MM.1S (cell line): Measurements from ENCODE around the gene COL18A1.

Source experiments
- DNase-seq: peaks from one replicate; pipeline ENCODE4 v3.0.0-alpha.2; 2015
- H2AFZ ChIP-seq: fragments of 300-600 bp; sonication (generic); 2 replicates; pipeline ENCODE4 v1.6.0; 2016; ENCODE audit warnings: antibody characterized with exemption, low read length
- H3F3A ChIP-seq: fragments of 300-600 bp; sonication (generic); 2 replicates; pipeline ENCODE4 v1.6.1; 2016; ENCODE audit warnings: mild to moderate bottlenecking, antibody characterized with exemption, low read length, moderate library complexity, mixed read lengths; ENCODE audit not compliant: insufficient read depth
- H3K27ac ChIP-seq: fragments of 300-600 bp; sonication (generic); 2 replicates; pipeline ENCODE4 v1.5.1; 2016; ENCODE audit warnings: mild to moderate bottlenecking, low read length
- H3K27me3 ChIP-seq: fragments of 300-600 bp; sonication (generic); replicated peaks from 2 replicates; pipeline ENCODE4 v1.6.0; 2016; ENCODE audit warnings: low read length; ENCODE audit not compliant: insufficient read depth
- H3K36me3 ChIP-seq: fragments of 300-600 bp; sonication (generic); replicated peaks from 2 replicates; pipeline ENCODE4 v1.6.1; 2016; ENCODE audit warnings: mild to moderate bottlenecking, low read length, mixed read lengths; ENCODE audit not compliant: insufficient read depth
- H3K4me1 ChIP-seq: fragments of 300-600 bp; sonication (generic); 2 replicates; pipeline ENCODE4 v1.6.1; 2016; ENCODE audit warnings: low read length, mixed read lengths
- H3K4me2 ChIP-seq: fragments of 300-600 bp; sonication (generic); 2 replicates; pipeline ENCODE4 v1.6.0; 2016; ENCODE audit warnings: low read depth, low read length
- H3K4me3 ChIP-seq: fragments of 300-600 bp; sonication (generic); 2 replicates; pipeline ENCODE4 v1.5.1; 2016; ENCODE audit warnings: low read length, mixed read lengths
- H3K79me2 ChIP-seq: fragments of 300-600 bp; sonication (generic); 2 replicates; pipeline ENCODE4 v1.6.1; 2016; ENCODE audit warnings: mixed run types, low read length, mixed read lengths
- H3K9ac ChIP-seq: fragments of 300-600 bp; sonication (generic); 2 replicates; pipeline ENCODE4 v1.6.1; 2016; ENCODE audit warnings: low read length, mixed read lengths
- H3K9me2 ChIP-seq: fragments of 300-600 bp; sonication (generic); replicated peaks from 2 replicates; pipeline ENCODE4 v1.6.1; 2016; ENCODE audit warnings: mild to moderate bottlenecking, low read length, mixed read lengths; ENCODE audit not compliant: insufficient read depth
- H3K9me3 ChIP-seq: fragments of 300-600 bp; sonication (generic); replicated peaks from 2 replicates; pipeline ENCODE4 v1.6.1; 2016; ENCODE audit warnings: mild to moderate bottlenecking, low read length, mixed read lengths; ENCODE audit not compliant: insufficient read depth
- H4K20me1 ChIP-seq: fragments of 300-600 bp; sonication (generic); 2 replicates; pipeline ENCODE4 v1.6.1; 2016; ENCODE audit warnings: mild to moderate bottlenecking, low read length, moderate library complexity, mixed read lengths; ENCODE audit not compliant: insufficient read depth
- CTCF ChIP-seq: fragments of 300-600 bp; sonication (generic); IDR thresholded peaks from 2 replicates; pipeline ENCODE4 v1.5.1; 2016; ENCODE audit warnings: antibody characterized with exemption, low read length, mixed read lengths
- EZH2 ChIP-seq: fragments of 300-600 bp; sonication (generic); optimal IDR thresholded peaks from 2 replicates; pipeline ENCODE3; 2017; ENCODE audit warnings: low read depth, mild to moderate bottlenecking, antibody characterized with exemption, low read length, mixed read lengths
- EZH2phosphoT487 ChIP-seq: fragments of 300-600 bp; sonication (generic); IDR thresholded peaks from 2 replicates; pipeline ENCODE4 v1.6.1; 2018; ENCODE audit warnings: antibody characterized with exemption, low read length

The COL18A1 gene

GRCh38 chr21:45512626-45513002 is 107.6 kb downstream of the COL18A1 start:
- Histone ChIP-seq H3K4me3 (no peak overlapping the region), H3K27me3 (0 out of 2 replicates have a peak, but pooled peaks cover 8% of the 10 kb centered on the region), H3K4me1 (no peaks in the 10 kb centered on the region), H3K36me3 (no peaks in the 10 kb centered on the region), H4K20me1 (no peaks in the 10 kb centered on the region), H3K4me2 (no peak overlapping the region), H3K27ac (no peak overlapping the region), H3K9ac (no peak overlapping the region), H3K9me2 (no peaks in the 10 kb centered on the region), H2AFZ (no peak overlapping the region), H3K79me2 (no peaks in the 10 kb centered on the region), H3K9me3 (no peaks in the 10 kb centered on the region), H3F3A (no peaks in the 10 kb centered on the region)
- TF ChIP-seq CTCF, result no peak
- no peak for TF ChIP-seq EZH2
- TF ChIP-seq EZH2phosphoT487, result no peak
- no peak for DNase-seq

GRCh38 chr21:45513003-45513717 is 108.2 kb downstream of the COL18A1 start:
- no peak for DNase-seq
- Histone ChIP-seq H3K27ac (no peak overlapping the region), H2AFZ (no peak overlapping the region), H3K4me1 (no peaks in the 10 kb centered on the region), H3K4me3 (no peak overlapping the region), H4K20me1 (no peaks in the 10 kb centered on the region), H3K27me3 (0 out of 2 replicates have a peak, but pooled peaks cover 2% of the 10 kb centered on the region), H3K36me3 (no peaks in the 10 kb centered on the region), H3F3A (no peaks in the 10 kb centered on the region), H3K9me3 (no peaks in the 10 kb centered on the region), H3K4me2 (no peak overlapping the region), H3K9ac (no peak overlapping the region), H3K9me2 (no peaks in the 10 kb centered on the region), H3K79me2 (no peaks in the 10 kb centered on the region)
- no peak for TF ChIP-seq EZH2phosphoT487
- TF ChIP-seq EZH2, result no peak
- no peak for TF ChIP-seq CTCF

- no peak overlapping the region for H3K9ac ChIP-seq
- no peak overlapping the region for H3K4me3 ChIP-seq
- H4K20me1 ChIP-seq, result no peaks in the 10 kb centered on the region
- no peak overlapping the region for H3K27ac ChIP-seq
- H3K79me2 ChIP-seq, result no peaks in the 10 kb centered on the region
- no peaks in the 10 kb centered on the region for H3K9me3 ChIP-seq
- no peaks in the 10 kb centered on the region for H3K36me3 ChIP-seq
- no peaks in the 10 kb centered on the region for H3K27me3 ChIP-seq
- H3F3A ChIP-seq, result no peaks in the 10 kb centered on the region
- TF ChIP-seq EZH2phosphoT487, result no peak
- TF ChIP-seq EZH2, result no peak
- TF ChIP-seq CTCF, result no peak
- no peaks in the 10 kb centered on the region for H3K4me1 ChIP-seq
- no peak for DNase-seq
- H3K9me2 ChIP-seq, result no peaks in the 10 kb centered on the region
- H2AFZ ChIP-seq, result no peak overlapping the region
- H3K4me2 ChIP-seq, result no peak overlapping the region
Measured at GRCh38 chr21:45513741-45514310, 108.9 kb downstream of the COL18A1 start.
